OCI-LY1 (cell line): ENCODE measurements around the gene GULP1.

Experiments
- H2AFZ ChIP-seq: fragments of 200-600 bp; sonication (generic), shearing (Covaris generic); 2 replicates; pipeline ENCODE4 v1.6.0; 2014; ENCODE audit warnings: antibody characterized with exemption, mild to moderate bottlenecking, low read length
- H3F3A ChIP-seq: fragments of 200-600 bp; sonication (generic), shearing (Covaris generic); 2 replicates; pipeline ENCODE4 v1.6.0; 2014; ENCODE audit warnings: mild to moderate bottlenecking, antibody characterized with exemption, low read length, moderate library complexity; ENCODE audit not compliant: insufficient read depth
- H3K27ac ChIP-seq: fragments of 200-600 bp; sonication (generic); 2 replicates; pipeline ENCODE4 v1.5.1; 2014; ENCODE audit warnings: low read length, mixed run types, mild to moderate bottlenecking, low read depth; ENCODE audit not compliant: poor library complexity, severe bottlenecking
- H3K27me3 ChIP-seq: fragments of 200-600 bp; sonication (generic); 2 replicates; pipeline ENCODE4 v1.6.0; 2014; ENCODE audit warnings: antibody characterized with exemption, mild to moderate bottlenecking, low read length, moderate library complexity; ENCODE audit not compliant: insufficient read depth
- H3K36me3 ChIP-seq: fragments of 200-600 bp; sonication (generic); 2 replicates; pipeline ENCODE4 v1.6.1; 2014; ENCODE audit warnings: mild to moderate bottlenecking, antibody characterized with exemption, low read length, moderate library complexity, mixed read lengths; ENCODE audit not compliant: insufficient read depth
- H3K4me1 ChIP-seq: fragments of 200-600 bp; sonication (generic); 2 replicates; pipeline ENCODE4 v1.5.1; 2014; ENCODE audit warnings: mild to moderate bottlenecking, low read length, moderate library complexity; ENCODE audit not compliant: insufficient read depth, severe bottlenecking
- H3K4me2 ChIP-seq: fragments of 200-600 bp; sonication (generic), shearing (Covaris generic); 2 replicates; pipeline ENCODE4 v1.6.1; 2014; ENCODE audit warnings: low read length
- H3K4me3 ChIP-seq: fragments of 200-600 bp; sonication (generic); 2 replicates; pipeline ENCODE4 v1.5.1; 2014; ENCODE audit warnings: low read length, low read depth, mild to moderate bottlenecking, mixed read lengths; ENCODE audit not compliant: poor library complexity, severe bottlenecking
- H3K79me2 ChIP-seq: fragments of 200-600 bp; shearing (Covaris generic); 2 replicates; pipeline ENCODE4 v1.6.1; 2016; ENCODE audit warnings: mixed run types, low read length, mixed read lengths; ENCODE audit not compliant: insufficient read depth
- H3K9ac ChIP-seq: fragments of 200-600 bp; sonication (generic), shearing (Covaris generic); 2 replicates; pipeline ENCODE4 v1.6.1; 2014; ENCODE audit warnings: mild to moderate bottlenecking, low read length, mixed read lengths
- H3K9me2 ChIP-seq: fragments of 200-600 bp; sonication (generic), shearing (Covaris generic); 2 replicates; pipeline ENCODE4 v1.6.1; 2014; ENCODE audit warnings: low read depth, mild to moderate bottlenecking, low read length, mixed read lengths
- H3K9me3 ChIP-seq: fragments of 200-600 bp; shearing (Covaris generic); 2 replicates; pipeline ENCODE4 v1.6.1; 2014; ENCODE audit warnings: low read length, mixed read lengths
- H4K20me1 ChIP-seq: fragments of 200-600 bp; sonication (generic), shearing (Covaris generic); 2 replicates; pipeline ENCODE4 v1.6.0; 2016; ENCODE audit warnings: mild to moderate bottlenecking, low read length; ENCODE audit not compliant: insufficient read depth
- EZH2 ChIP-seq: fragments of 200-600 bp; sonication (generic), shearing (Covaris generic); IDR thresholded peaks from 2 replicates; pipeline ENCODE4 v1.8.0; 2017; ENCODE audit warnings: borderline replicate concordance, mixed run types, mild to moderate bottlenecking, antibody characterized with exemption, low read length, moderate library complexity, mixed read lengths
- TF ChIP-seq, protein P1 (sequence below): fragments of 200-600 bp; sonication (generic), shearing (Covaris generic); IDR thresholded peaks from 2 replicates; pipeline ENCODE4 v1.5.1; 2017; ENCODE audit warnings: mild to moderate bottlenecking, antibody characterized with exemption, low read length, moderate library complexity, mixed read lengths

GULP1 gene

GRCh38 chr2:188444106-188444835, 152.6 kb downstream of the GULP1 start:
- Histone ChIP-seq H3K27ac (no peak overlapping the region), H3K4me3 (no peak overlapping the region), H3K4me2 (no peak overlapping the region), H3K27me3 (no peaks in the 10 kb centered on the region), H3K9me3 (no peaks in the 10 kb centered on the region), H4K20me1 (no peaks in the 10 kb centered on the region), H3K36me3 (no peaks in the 10 kb centered on the region), H2AFZ (no peak overlapping the region), H3K4me1 (no peaks in the 10 kb centered on the region), H3F3A (no peaks in the 10 kb centered on the region), H3K79me2 (no peaks in the 10 kb centered on the region), H3K9me2 (no peaks in the 10 kb centered on the region), H3K9ac (no peak overlapping the region)
- no peak for TF ChIP-seq EZH2
- TF ChIP-seq, protein P1, sequence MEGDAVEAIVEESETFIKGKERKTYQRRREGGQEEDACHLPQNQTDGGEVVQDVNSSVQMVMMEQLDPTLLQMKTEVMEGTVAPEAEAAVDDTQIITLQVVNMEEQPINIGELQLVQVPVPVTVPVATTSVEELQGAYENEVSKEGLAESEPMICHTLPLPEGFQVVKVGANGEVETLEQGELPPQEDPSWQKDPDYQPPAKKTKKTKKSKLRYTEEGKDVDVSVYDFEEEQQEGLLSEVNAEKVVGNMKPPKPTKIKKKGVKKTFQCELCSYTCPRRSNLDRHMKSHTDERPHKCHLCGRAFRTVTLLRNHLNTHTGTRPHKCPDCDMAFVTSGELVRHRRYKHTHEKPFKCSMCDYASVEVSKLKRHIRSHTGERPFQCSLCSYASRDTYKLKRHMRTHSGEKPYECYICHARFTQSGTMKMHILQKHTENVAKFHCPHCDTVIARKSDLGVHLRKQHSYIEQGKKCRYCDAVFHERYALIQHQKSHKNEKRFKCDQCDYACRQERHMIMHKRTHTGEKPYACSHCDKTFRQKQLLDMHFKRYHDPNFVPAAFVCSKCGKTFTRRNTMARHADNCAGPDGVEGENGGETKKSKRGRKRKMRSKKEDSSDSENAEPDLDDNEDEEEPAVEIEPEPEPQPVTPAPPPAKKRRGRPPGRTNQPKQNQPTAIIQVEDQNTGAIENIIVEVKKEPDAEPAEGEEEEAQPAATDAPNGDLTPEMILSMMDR: no peak

GRCh38 chr2:188449561-188449960, 157.9 kb downstream of the GULP1 start:
- Histone ChIP-seq H3K4me1 (no peaks in the 10 kb centered on the region), H4K20me1 (no peaks in the 10 kb centered on the region), H3K9ac (no peak overlapping the region), H3K4me2 (no peak overlapping the region), H3K79me2 (no peaks in the 10 kb centered on the region), H2AFZ (no peak overlapping the region), H3K36me3 (no peaks in the 10 kb centered on the region), H3F3A (no peaks in the 10 kb centered on the region), H3K9me2 (no peaks in the 10 kb centered on the region), H3K4me3 (no peak overlapping the region), H3K9me3 (no peaks in the 10 kb centered on the region), H3K27ac (no peak overlapping the region), H3K27me3 (no peaks in the 10 kb centered on the region)
- TF ChIP-seq, protein P1: no peak
- no peak for TF ChIP-seq EZH2

DNA sequence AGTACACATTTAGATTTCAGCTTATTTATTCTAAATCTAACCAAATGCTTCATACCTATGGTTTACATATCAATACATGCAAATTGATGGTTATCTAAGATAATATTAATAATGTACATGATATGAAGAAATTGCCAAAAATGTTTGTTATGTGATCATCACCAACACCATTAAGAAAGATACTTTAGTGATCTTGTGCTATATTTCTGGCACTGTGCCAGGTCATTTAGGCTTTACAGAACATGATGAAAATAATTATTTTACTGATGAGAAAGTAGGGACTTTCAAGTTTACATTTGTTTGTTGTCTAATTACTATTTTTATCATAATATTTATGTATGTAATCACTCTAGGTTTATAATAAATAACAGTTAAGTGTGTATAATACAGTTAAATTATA, 158.3 kb downstream of the GULP1 start:
- Histone ChIP-seq H2AFZ (no peak overlapping the region), H3F3A (no peaks in the 10 kb centered on the region), H3K27ac (no peak overlapping the region), H3K4me3 (no peak overlapping the region), H3K4me1 (no peaks in the 10 kb centered on the region), H3K9me2 (no peaks in the 10 kb centered on the region), H3K9me3 (no peaks in the 10 kb centered on the region), H3K9ac (no peak overlapping the region), H3K79me2 (no peaks in the 10 kb centered on the region), H3K27me3 (no peaks in the 10 kb centered on the region), H3K4me2 (no peak overlapping the region), H3K36me3 (no peaks in the 10 kb centered on the region), H4K20me1 (no peaks in the 10 kb centered on the region)
- TF ChIP-seq EZH2: no peak
- TF ChIP-seq, protein P1: no peak
